GM18511 (cell line): ENCODE measurements around the gene GADL1.

Source experiments
- ATAC-seq: cut with Tn5 transposase; IDR thresholded peaks from one replicate; pipeline ENCODE4 v1.9.1; 2021; ENCODE audit warnings: mild to moderate bottlenecking, moderate library complexity; ENCODE audit not compliant: unreplicated experiment

GADL1 gene, protein sequence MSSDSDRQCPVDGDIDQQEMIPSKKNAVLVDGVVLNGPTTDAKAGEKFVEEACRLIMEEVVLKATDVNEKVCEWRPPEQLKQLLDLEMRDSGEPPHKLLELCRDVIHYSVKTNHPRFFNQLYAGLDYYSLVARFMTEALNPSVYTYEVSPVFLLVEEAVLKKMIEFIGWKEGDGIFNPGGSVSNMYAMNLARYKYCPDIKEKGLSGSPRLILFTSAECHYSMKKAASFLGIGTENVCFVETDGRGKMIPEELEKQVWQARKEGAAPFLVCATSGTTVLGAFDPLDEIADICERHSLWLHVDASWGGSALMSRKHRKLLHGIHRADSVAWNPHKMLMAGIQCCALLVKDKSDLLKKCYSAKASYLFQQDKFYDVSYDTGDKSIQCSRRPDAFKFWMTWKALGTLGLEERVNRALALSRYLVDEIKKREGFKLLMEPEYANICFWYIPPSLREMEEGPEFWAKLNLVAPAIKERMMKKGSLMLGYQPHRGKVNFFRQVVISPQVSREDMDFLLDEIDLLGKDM

GRCh38 chr3:30894521-30895251 lies at the start of gene GADL1:
Gene GADL1 (minus strand): TSS chr3:30894661. CDS start chr3:30894614, 47 bp downstream.
- ATAC-seq: no peak

DNA sequence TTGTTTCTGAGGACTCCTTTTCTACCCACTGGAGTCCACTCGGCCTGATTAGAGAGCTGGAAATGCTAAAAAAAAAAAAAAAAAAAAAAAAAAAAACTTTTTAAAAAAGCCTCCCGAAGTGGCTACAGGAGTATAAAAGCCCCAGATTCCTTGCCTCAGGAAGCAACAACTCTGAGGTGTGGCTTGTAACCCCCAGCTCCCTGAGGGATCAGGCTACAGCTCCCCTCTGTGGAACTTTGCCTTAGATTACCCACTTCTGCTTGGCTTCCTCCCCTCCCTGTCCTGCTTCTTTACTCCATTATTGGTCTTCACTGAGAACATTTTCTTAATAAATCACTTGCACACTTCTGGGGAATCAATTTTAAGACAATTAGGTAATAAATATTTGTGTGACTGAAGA lies 49.7 kb upstream of the GADL1 start:
- ATAC-seq: no peak

GRCh38 chr3:30943206-30943605 lies 48.7 kb upstream of the GADL1 start:
- no peak for ATAC-seq

GRCh38 chr3:30941342-30941741 lies 46.9 kb upstream of the GADL1 start:
- no peak for ATAC-seq

GRCh38 chr3:30940740-30941139 lies 46.3 kb upstream of the GADL1 start:
- no peak for ATAC-seq

GRCh38 chr3:30934208-30934550 lies 39.7 kb upstream of the GADL1 start:
- no peak for ATAC-seq

- ATAC-seq: no peak
Observed at GRCh38 chr3:30933478-30934207, 39.2 kb upstream of the GADL1 start.

DNA sequence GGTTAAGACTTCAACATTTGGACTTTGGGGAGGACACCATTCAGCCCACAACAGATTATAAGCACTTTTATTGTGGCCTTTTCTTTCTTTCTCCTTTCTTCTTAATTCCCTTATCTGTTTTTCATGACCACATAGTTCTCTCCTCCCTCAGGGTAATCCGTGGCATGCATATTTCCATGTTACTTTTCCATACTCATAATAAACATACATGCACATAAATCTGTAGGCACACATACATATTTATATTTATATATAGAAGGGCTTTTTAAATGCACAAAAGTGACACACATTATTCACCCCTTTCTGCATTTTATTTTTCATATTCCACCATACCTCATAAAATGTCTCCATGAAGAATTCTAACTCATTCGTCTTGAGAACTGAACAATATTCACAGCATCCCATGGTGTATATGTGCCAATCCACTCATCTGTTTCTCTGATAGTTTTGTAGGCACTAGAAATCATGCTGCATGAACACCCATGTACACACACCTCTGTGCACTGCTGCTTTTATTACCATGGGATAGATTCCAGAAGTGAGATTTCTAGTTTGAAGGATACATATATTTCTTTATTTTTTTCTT lies 38.1 kb upstream of the GADL1 start:
- ATAC-seq: no peak

- ATAC-seq: no peak
Observed at GRCh38 chr3:30924763-30925162, 30.3 kb upstream of the GADL1 start.

- no peak for ATAC-seq
Observed at GRCh38 chr3:30919564-30919963, 25.1 kb upstream of the GADL1 start.

- no peak for ATAC-seq
Observed at GRCh38 chr3:30918761-30919160, 24.3 kb upstream of the GADL1 start.

- no peak for ATAC-seq
Observed at GRCh38 chr3:30915782-30916181, 21.3 kb upstream of the GADL1 start.

GRCh38 chr3:30914696-30915095 lies 20.2 kb upstream of the GADL1 start:
- no peak for ATAC-seq

DNA sequence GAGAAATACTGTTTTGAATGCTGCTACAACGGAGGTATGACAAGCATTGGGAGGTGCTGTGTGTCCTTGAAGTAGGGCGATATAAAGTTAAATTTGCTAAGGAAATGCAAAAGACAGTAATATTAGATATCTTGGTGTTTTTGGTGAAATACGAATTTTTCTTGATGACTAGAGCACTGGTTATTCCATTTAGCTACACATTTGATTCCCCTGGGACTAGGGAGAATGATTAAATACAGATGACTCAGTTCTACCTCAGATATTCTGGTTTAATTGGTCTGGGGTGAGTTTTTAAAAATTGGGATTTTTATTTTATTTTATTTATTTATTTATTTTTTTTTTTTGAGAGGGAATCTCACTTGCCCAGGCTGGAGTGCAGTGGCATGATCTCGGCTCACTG lies 18.7 kb upstream of the GADL1 start:
- no peak for ATAC-seq

DNA sequence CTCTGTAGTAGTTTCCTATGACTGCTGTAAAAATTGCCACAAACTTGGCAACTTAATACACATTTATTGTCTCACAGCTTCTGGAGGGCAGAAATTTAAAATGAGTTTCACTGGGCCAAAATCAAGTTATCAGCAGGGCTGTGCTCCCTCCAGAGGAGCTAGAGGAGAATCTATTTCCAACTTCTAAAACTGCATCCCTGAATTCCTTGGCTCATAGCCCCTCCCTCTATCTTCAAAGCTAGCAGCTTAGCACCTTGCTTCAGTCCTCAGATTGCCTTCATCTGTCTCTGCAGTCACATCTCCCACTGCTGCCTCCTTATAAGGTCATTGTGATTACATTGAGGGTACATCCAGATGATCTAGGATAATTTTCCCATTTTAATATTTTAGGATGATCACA lies 17.8 kb upstream of the GADL1 start:
- no peak for ATAC-seq

DNA sequence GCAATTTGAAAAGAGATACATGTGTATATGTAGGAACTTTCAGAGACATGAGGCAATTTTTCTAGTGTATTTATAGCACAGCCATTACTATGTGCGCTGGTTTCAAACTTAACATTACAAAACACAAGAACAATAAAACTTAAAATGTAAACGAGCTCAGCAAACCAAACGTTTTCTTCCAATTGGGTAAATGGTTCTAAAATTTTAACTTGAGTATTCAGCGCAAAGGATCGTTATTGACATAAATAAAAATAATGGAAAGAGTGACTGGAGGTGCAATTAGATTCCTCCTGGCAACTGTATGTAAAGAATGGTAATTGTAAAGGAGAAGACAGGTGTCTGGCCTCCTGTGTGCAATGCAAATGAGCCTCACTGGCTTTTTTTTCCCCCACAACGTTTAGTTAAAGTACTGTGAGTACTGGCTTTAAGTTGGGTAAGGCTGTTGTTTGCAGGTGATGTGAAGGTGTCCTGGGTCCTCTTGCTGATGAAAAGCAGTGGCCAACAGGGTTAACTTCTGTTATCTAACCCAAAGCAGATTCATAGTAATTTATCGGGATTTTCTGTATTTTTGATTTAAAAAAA lies 14.1 kb upstream of the GADL1 start:
- ATAC-seq: no peak

DNA sequence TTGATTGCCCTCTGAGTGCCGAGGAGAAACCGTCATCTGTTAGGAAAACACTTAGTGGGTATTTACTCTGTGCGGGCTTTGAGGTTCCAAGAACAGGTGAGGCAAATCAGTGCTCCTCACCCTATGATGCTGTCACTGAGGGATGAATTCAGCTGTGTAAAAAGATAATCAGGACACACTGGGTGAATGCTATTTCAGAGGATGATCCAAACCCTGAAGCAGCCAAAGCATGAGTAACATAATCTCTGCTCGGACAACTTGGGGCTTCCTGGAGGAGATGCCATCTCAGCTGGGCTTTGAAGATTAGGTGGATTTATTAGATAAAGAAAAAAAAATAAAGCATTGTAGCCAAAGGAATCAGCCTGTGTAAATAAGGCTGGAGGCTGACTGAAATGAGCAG lies 10.5 kb upstream of the GADL1 start:
- ATAC-seq: no peak

- ATAC-seq: no peak
Observed at GRCh38 chr3:30895329-30895728, 868 bp upstream of the GADL1 start.

- no peak for ATAC-seq
Observed at GRCh38 chr3:30893678-30894325, 659 bp downstream of the GADL1 start.

- ATAC-seq: no peak
Observed at GRCh38 chr3:30890907-30891306, 3.6 kb downstream of the GADL1 start.
